GM06990 (cell line): Measurements from ENCODE around the gene PCNA.

Source experiments
- DNase-seq: peaks from one replicate; pipeline ENCODE4 v3.0.0-alpha.2; 2011; ENCODE audit not compliant: insufficient read length; ENCODE audit errors: extremely low read depth
- H3K27me3 ChIP-seq: replicated peaks from 2 replicates; pipeline ENCODE4 v1.6.0; 2011; ENCODE audit warnings: low read length; ENCODE audit not compliant: control insufficient read depth, insufficient read depth
- H3K36me3 ChIP-seq: 2 replicates; pipeline ENCODE4 v1.5.1; 2011; ENCODE audit warnings: low read length; ENCODE audit not compliant: control insufficient read depth, insufficient read depth
- H3K4me3 ChIP-seq: replicated peaks from 2 replicates; pipeline ENCODE4 v1.5.1; 2011; ENCODE audit warnings: low read depth, mild to moderate bottlenecking, control low read depth, low read length
- CTCF ChIP-seq: IDR thresholded peaks from 2 replicates; pipeline ENCODE4 v1.5.1; 2011; ENCODE audit warnings: low read length, control low read depth, mild to moderate bottlenecking, inconsistent platforms; ENCODE audit not compliant: insufficient read depth, poor library complexity, severe bottlenecking

The PCNA gene

GRCh38 chr20:5136096-5136495 is 16.3 kb upstream of the PCNA start:
- DNase-seq, result no peak
- H3K27me3 ChIP-seq, result no peaks in the 10 kb centered on the region
- H3K4me3 ChIP-seq, result no peak overlapping the region
- TF ChIP-seq CTCF, result no peak
- H3K36me3 ChIP-seq, result no peaks in the 10 kb centered on the region

GRCh38 chr20:5135363-5136012 is 15.7 kb upstream of the PCNA start:
- no peak overlapping the region for H3K4me3 ChIP-seq
- no peak for TF ChIP-seq CTCF
- H3K27me3 ChIP-seq, result no peaks in the 10 kb centered on the region
- H3K36me3 ChIP-seq, result no peaks in the 10 kb centered on the region
- no peak for DNase-seq

- Histone ChIP-seq H3K36me3 (no peaks in the 10 kb centered on the region), H3K4me3 (no peak overlapping the region), H3K27me3 (no peaks in the 10 kb centered on the region)
- TF ChIP-seq CTCF, result no peak
- no peak for DNase-seq
These were observed 14.2 kb upstream of the PCNA start for GRCh38 chr20:5133998-5134397.

GRCh38 chr20:5131502-5131901 is 11.7 kb upstream of the PCNA start:
- H3K27me3 ChIP-seq, result no peaks in the 10 kb centered on the region
- no peak for TF ChIP-seq CTCF
- H3K4me3 ChIP-seq, result no peak overlapping the region
- DNase-seq, result peak; percentile 49
- H3K36me3 ChIP-seq, result no peaks in the 10 kb centered on the region

GRCh38 chr20:5128886-5129285 is 9.1 kb upstream of the PCNA start:
- no peak for TF ChIP-seq CTCF
- H3K36me3 ChIP-seq, result no peaks in the 10 kb centered on the region
- H3K4me3 ChIP-seq, result peak overlapping the region; percentile 4; the same call in 1 of the 2 replicates
- no peak for DNase-seq
- H3K27me3 ChIP-seq, result no peaks in the 10 kb centered on the region
